ENCODE data around the gene SP7. TPM values are rescaled to one million over a fixed set of nuclear protein-coding genes. Genes with fewer than 3 reads are reported as not detected.
"Not testable (repeated sequence)": the region's sequence is repeated elsewhere in the genome, so short reads cannot be mapped to it uniquely, and the experiment has no call there.

Gene SP7
- total RNA-seq, 1 donor from 2014 or later, result not detected

- intact Hi-C loops (cut with micrococcal nuclease), result loop anchor here (1.0 to 5.0 kb wide), 6 partner anchors 21 to 953 kb away; no protein-coding TSS in a partner anchor
Measured at GRCh38 chr12:53324113-53324778, 11.9 kb downstream of the SP7 start.

GRCh38 chr12:53320352-53321195 lies 15.6 kb downstream of the SP7 start:
- intact Hi-C loops (cut with micrococcal nuclease), result loop anchor here (1.0 to 5.0 kb wide), 16 partner anchors 21 to 957 kb away; partner anchors contain the start of genes ATF7, ATP5MC2, CSAD and EIF4B

- intact Hi-C loops (cut with micrococcal nuclease), result no loop called here
Measured at GRCh38 chr12:53313996-53314395, 22.2 kb downstream of the SP7 start.

GRCh38 chr12:53308276-53308675 lies 27.9 kb downstream of the SP7 start:
- intact Hi-C loops (cut with micrococcal nuclease), result no loop called here

- intact Hi-C loops (cut with micrococcal nuclease), result no loop called here
Measured at GRCh38 chr12:53306826-53307225, 29.3 kb downstream of the SP7 start.

- intact Hi-C loops (cut with micrococcal nuclease), result no loop called here
Measured at GRCh38 chr12:53302903-53303302, 33.3 kb downstream of the SP7 start.

GRCh38 chr12:53300187-53300586 lies 36.0 kb downstream of the SP7 start:
- intact Hi-C loops (cut with micrococcal nuclease), result no loop called here

GRCh38 chr12:53299454-53300180 lies 36.5 kb downstream of the SP7 start, which contains the start of gene MYG1:
TSS of gene MYG1 (plus strand) at chr12:53299695. CDS start at chr12:53299738, 43 bp downstream.
- intact Hi-C loops (cut with micrococcal nuclease), result loop anchor here (1.0 kb wide), 8 partner anchors 22 to 152 kb away; partner anchors contain the start of genes AAAS, CSAD, ESPL1 and PRR13

GRCh38 chr12:53299101-53299453 lies 37.1 kb downstream of the SP7 start:
- intact Hi-C loops (cut with micrococcal nuclease), result loop anchor here (1.0 kb wide), 8 partner anchors 22 to 152 kb away; partner anchors contain the start of genes AAAS, CSAD, ESPL1 and PRR13

DNA sequence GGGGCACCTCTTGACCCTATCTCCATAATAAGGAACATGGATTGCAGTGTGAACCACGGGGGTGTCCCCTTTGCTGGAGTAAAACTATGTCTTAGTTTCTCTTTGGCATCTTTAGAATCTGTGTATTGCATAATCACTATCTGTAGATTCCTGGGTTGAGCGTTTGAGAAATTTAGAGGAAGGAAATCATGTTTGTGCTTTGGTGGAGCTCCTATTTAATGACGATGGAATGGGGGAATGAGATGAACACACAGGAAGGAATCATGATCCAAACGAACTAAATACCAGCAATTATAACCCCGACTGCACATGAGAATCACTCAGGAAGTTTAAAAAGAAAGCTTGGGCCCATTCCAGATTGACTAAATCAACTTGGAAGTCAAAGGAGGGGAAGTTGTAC lies 38.0 kb downstream of the SP7 start:
- intact Hi-C loops (cut with micrococcal nuclease), result no loop called here

DNA sequence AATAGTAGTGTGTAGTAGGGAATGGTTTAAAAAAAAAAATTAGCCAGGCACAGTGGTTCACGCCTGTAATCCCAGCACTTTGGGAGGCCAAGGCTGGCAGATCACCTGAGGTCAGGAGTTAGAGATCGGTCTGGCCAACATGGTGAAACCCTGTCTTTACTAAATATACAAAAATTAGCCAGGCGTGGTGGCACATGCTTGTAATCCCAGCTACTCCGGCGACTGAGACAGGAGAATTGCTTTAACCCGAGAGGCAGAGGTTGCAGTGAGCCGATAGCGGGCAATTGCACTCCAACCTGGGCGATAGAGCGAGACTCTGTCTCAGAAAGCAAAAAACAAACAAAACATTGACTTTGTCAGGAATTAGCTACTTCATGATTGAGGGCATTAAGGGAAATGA lies 39.0 kb downstream of the SP7 start:
- intact Hi-C loops (cut with micrococcal nuclease), result not testable (repeated sequence)

- intact Hi-C loops (cut with micrococcal nuclease), result loop anchor here (1.0 to 2.0 kb wide), 13 partner anchors 25 to 230 kb away; partner anchors contain the start of genes AAAS, CSAD, ESPL1 and PRR13
Measured at GRCh38 chr12:53295891-53296219, 40.3 kb downstream of the SP7 start.

- intact Hi-C loops (cut with micrococcal nuclease), result loop anchor here (1.0 to 2.0 kb wide), 13 partner anchors 26 to 229 kb away; partner anchors contain the start of genes AAAS, CSAD, ESPL1 and PRR13
Measured at GRCh38 chr12:53295070-53295890, 40.9 kb downstream of the SP7 start, which contains the start of gene PFDN5. TSS of gene PFDN5 (plus strand) at chr12:53295542. CDS start at chr12:53295568, 26 bp downstream.

- intact Hi-C loops (cut with micrococcal nuclease), result no loop called here
Measured at GRCh38 chr12:53292426-53292825, 43.7 kb downstream of the SP7 start.

DNA sequence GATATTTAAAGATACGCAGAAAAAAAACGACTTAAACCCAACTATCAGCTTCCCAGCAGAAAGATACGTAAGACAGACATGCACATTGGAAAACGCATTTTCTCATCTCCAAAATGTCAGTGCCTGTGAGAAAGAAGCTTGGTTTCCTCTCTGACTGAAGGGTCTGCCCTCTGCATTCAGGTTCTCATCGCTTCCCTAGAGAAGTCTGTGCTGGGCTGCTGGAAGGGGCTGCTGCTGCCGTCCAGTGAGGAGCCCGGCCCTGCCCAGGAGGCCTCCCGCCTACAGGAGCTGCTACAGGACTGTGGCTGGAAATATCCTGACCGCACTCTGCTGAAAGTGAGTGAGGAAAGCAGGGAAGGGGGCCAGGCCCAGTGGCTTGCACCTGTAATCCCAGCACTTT lies 45.5 kb downstream of the SP7 start:
- intact Hi-C loops (cut with micrococcal nuclease), result no loop called here

- intact Hi-C loops (cut with micrococcal nuclease), result no loop called here
Measured at GRCh38 chr12:53289891-53290290, 46.3 kb downstream of the SP7 start.

GRCh38 chr12:53288322-53288721 lies 47.8 kb downstream of the SP7 start:
- intact Hi-C loops (cut with micrococcal nuclease), result no loop called here

GRCh38 chr12:53287741-53288216 lies 48.4 kb downstream of the SP7 start:
- intact Hi-C loops (cut with micrococcal nuclease), result loop anchor here (1.0 to 2.0 kb wide), 5 partner anchors 19 to 128 kb away; partner anchors contain the start of gene ESPL1

GRCh38 chr12:53286448-53286847 lies 49.7 kb downstream of the SP7 start:
- intact Hi-C loops (cut with micrococcal nuclease), result loop anchor here (2.0 kb wide), 1 partner anchor 66 kb away; no protein-coding TSS in a partner anchor

DNA sequence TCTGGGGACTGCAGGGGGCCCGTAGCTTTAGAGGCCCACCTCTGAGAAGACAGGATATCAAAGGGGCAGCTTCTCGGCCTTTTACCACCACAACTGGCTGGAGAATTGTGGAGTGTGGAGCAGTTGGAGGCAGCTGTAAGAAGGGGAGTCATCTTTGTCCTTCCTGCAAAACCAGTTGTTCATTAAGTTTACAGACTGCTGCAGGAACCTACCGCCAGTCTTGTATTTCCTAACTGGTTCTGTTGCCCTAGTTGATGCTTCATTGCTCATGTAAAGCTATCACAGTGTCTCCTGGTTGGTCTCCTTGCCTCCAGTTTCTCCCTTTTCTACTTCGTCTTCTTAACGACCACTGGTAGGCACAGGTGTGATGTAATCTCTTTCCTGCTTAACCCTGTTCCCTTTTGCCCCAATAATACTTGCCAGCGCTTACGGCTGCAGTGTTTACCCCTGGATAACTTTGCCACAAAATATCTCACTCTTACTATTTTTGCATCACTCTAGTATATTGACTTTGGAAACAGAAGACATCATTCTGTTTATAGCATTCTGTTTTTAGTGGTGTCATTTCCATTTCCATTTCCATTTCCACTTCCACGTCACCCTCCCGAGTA lies 56.2 kb downstream of the SP7 start:
- intact Hi-C loops (cut with micrococcal nuclease), result no loop called here
